Measurements from ENCODE around the gene GLIPR1. TPM values are rescaled to one million over a fixed set of nuclear protein-coding genes. Genes with fewer than 3 reads are reported as not detected.
"Not testable (repeated sequence)": the region's sequence is repeated elsewhere in the genome, so short reads cannot be mapped to it uniquely, and the experiment has no call there.

Gene GLIPR1
- total RNA-seq, 1 experiment from 2014 or later = 1.9 TPM

- Histone ChIP-seq H3K4me1 (peaks cover 15% of the 10 kb centered on the region), H3K36me3 (ENCODE audit: control insufficient read depth, insufficient read depth, low read length) (no peaks in the 10 kb centered on the region; the same call in none of the 2 replicates), H3K27me3 (replicated peaks; ENCODE audit: control insufficient read depth, insufficient read depth, low read length) (no peaks in the 10 kb centered on the region), H3K9me3 (peaks cover 8% of the 10 kb centered on the region; the same call in 1 of the 2 replicates), H3K4me3 (ENCODE audit: low read depth, low read length) (no peak overlapping the region)
- Mint-ChIP-seq H3K4me1 (ENCODE audit: low read depth, unreplicated experiment) (peaks cover 14% of the 10 kb centered on the region), H3K9me3 (ENCODE audit: unreplicated experiment) (peaks cover 37% of the 10 kb centered on the region), H3K27ac (ENCODE audit: unreplicated experiment) (no peak overlapping the region), H3K4me3 (ENCODE audit: unreplicated experiment) (no peak overlapping the region), H3K36me3 (ENCODE audit: insufficient read depth, unreplicated experiment) (no peaks in the 10 kb centered on the region), H3K27me3 (ENCODE audit: insufficient read depth, unreplicated experiment) (no peaks in the 10 kb centered on the region)
- ChIA-PET CTCF (no interaction called here), POLR2A (no interaction called here)
- BruUV-seq (replicated peaks) = no TSS peak
- no peak for TF ChIP-seq CTCF (IDR thresholded peaks at IDR 0.05; ENCODE audit: insufficient read depth in 1 of 2, low read depth in 1 of 2, low read length in 1 of 2, severe bottlenecking in 1 of 2, unreplicated experiment in 1 of 2)
- intact Hi-C loops (cut with micrococcal nuclease; ENCODE audit: unreplicated experiment) = no loop called here
- no peak for DNase-seq
Measured at GRCh38 chr12:75443709-75444108, 36.8 kb upstream of the GLIPR1 start.

- no peak for TF ChIP-seq CTCF (IDR thresholded peaks at IDR 0.05; ENCODE audit: insufficient read depth in 1 of 2, low read depth in 1 of 2, low read length in 1 of 2, severe bottlenecking in 1 of 2, unreplicated experiment in 1 of 2)
- H3K9me3 Mint-ChIP-seq (ENCODE audit: unreplicated experiment) = peaks cover 30% of the 10 kb centered on the region
- H3K27ac Mint-ChIP-seq (ENCODE audit: unreplicated experiment) = no peak overlapping the region
- CTCF ChIA-PET = no interaction called here
- H3K4me1 Mint-ChIP-seq (ENCODE audit: low read depth, unreplicated experiment) = peaks cover 14% of the 10 kb centered on the region
- H3K27me3 Mint-ChIP-seq (ENCODE audit: insufficient read depth, unreplicated experiment) = no peaks in the 10 kb centered on the region
- intact Hi-C loops (cut with micrococcal nuclease; ENCODE audit: unreplicated experiment) = no loop called here
- Histone ChIP-seq H3K36me3 (ENCODE audit: control insufficient read depth, insufficient read depth, low read length) (no peaks in the 10 kb centered on the region; the same call in none of the 2 replicates), H3K4me1 (peaks cover 15% of the 10 kb centered on the region), H3K27me3 (replicated peaks; ENCODE audit: control insufficient read depth, insufficient read depth, low read length) (no peaks in the 10 kb centered on the region), H3K9me3 (peaks cover 8% of the 10 kb centered on the region; the same call in 1 of the 2 replicates), H3K4me3 (ENCODE audit: low read depth, low read length) (no peak overlapping the region)
- H3K36me3 Mint-ChIP-seq (ENCODE audit: insufficient read depth, unreplicated experiment) = no peaks in the 10 kb centered on the region
- BruUV-seq (replicated peaks) = no TSS peak
- no peak for DNase-seq
- POLR2A ChIA-PET = no interaction called here
- no peak overlapping the region for H3K4me3 Mint-ChIP-seq (ENCODE audit: unreplicated experiment)
Measured at GRCh38 chr12:75444429-75445136, 36.0 kb upstream of the GLIPR1 start.

- H3K27me3 Mint-ChIP-seq (ENCODE audit: insufficient read depth, unreplicated experiment); BruUV-seq (replicated peaks); H3K27ac Mint-ChIP-seq (ENCODE audit: unreplicated experiment); intact Hi-C loops (cut with micrococcal nuclease; ENCODE audit: unreplicated experiment); H3K4me3 Mint-ChIP-seq (ENCODE audit: unreplicated experiment); POLR2A ChIA-PET; H3K36me3 Mint-ChIP-seq (ENCODE audit: insufficient read depth, unreplicated experiment); H3K9me3 ChIP-seq; H3K4me3 ChIP-seq (ENCODE audit: low read depth, low read length); H3K27me3 ChIP-seq (replicated peaks; ENCODE audit: control insufficient read depth, insufficient read depth, low read length); CTCF ChIA-PET; H3K36me3 ChIP-seq (ENCODE audit: control insufficient read depth, insufficient read depth, low read length); DNase-seq: not testable (repeated sequence)
- peaks cover 24% of the 10 kb centered on the region for H3K9me3 Mint-ChIP-seq (ENCODE audit: unreplicated experiment)
- H3K4me1 Mint-ChIP-seq (ENCODE audit: low read depth, unreplicated experiment) = peaks cover 14% of the 10 kb centered on the region
- H3K4me1 ChIP-seq = peaks cover 15% of the 10 kb centered on the region
Measured at GRCh38 chr12:75445137-75445507, 35.4 kb upstream of the GLIPR1 start.
